HL-60 (cell line): Measurements from ENCODE around the gene DIP2C.

Experiments used
- DNase-seq, 2 experiments: peaks; one replicate each; pipeline ENCODE4 v3.0.0-alpha.2; 2010 to 2020; ENCODE audit warnings: low read depth in 1 of 2, low spot score in 1 of 2
- H3K27ac ChIP-seq: fragments of 250-450 bp; sonication (Bioruptor Pico); replicated peaks from 2 replicates; pipeline ENCODE4 v1.5.1; 2020; ENCODE audit warnings: mild to moderate bottlenecking, moderate library complexity
- H3K27me3 ChIP-seq: fragments of 250-450 bp; sonication (Bioruptor Pico); 2 replicates; pipeline ENCODE4 v1.5.1; 2021; ENCODE audit warnings: mild to moderate bottlenecking, moderate library complexity; ENCODE audit not compliant: insufficient read depth, poor library complexity, severe bottlenecking
- H3K4me3 ChIP-seq: replicated peaks from 2 replicates; pipeline ENCODE4 v1.5.1; 2011; ENCODE audit warnings: mild to moderate bottlenecking, control low read depth, low read length; ENCODE audit not compliant: insufficient read depth
- GABPA ChIP-seq: IDR thresholded peaks from 2 replicates; pipeline ENCODE4 v1.6.1; 2012; ENCODE audit warnings: low read depth
- POLR2AphosphoS5 ChIP-seq: IDR thresholded peaks from 2 replicates; pipeline ENCODE4 v1.6.1; 2012; ENCODE audit warnings: low read depth
- REST ChIP-seq: IDR thresholded peaks from 2 replicates; pipeline ENCODE4 v1.6.1; 2012; ENCODE audit warnings: low read depth; ENCODE audit not compliant: insufficient replicate concordance
- SPI1 ChIP-seq: IDR thresholded peaks from 2 replicates; pipeline ENCODE4 v1.6.1; 2012; ENCODE audit warnings: low read depth, mild to moderate bottlenecking, borderline replicate concordance
- TF ChIP-seq, protein P1 (sequence below): IDR thresholded peaks from one replicate; pipeline ENCODE4 v1.5.1; 2011; ENCODE audit warnings: low read length, control low read depth, inconsistent platforms; ENCODE audit not compliant: insufficient read depth

Gene DIP2C

DNA sequence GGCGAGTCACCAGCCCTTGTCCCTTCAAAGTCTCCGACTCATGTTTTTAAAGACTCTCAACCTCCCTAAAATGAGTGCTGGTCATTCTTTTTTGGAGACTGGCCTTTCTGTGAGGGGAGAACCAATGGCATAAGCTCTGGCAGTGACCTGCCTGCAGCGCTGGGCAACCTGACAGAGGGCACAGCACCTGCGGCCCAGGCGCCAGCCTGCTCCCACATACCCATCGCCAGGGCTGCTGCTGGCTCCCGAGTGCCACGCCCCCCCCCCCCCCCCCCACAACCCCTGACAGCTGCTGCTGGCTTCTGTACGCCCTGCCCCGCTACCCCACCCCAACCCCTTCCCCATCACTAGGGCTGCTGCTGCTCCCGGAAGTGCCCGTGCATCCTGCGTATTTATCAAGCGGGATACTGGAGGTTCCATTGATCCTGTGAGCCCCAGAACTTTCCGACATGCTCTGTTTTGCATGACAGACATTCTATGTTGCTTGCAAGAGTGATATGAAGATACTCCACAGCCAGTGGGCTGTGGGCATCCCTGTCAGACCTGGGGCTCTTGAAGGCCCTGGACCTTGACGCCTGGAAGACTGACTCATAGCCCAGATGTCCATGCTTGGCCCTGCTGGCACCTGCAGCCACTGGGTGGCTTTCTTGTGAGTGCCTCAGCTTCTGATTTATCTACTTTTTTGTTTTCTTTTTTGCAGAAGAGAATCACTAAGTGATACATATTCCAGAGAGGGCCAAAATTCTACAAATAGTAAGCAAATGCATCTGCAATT is 310.4 kb downstream of the DIP2C start:
- Histone ChIP-seq H3K27ac (no peak overlapping the region), H3K27me3 (no peaks in the 10 kb centered on the region), H3K4me3 (no peak overlapping the region)
- DNase-seq: no peak
- TF ChIP-seq, protein P1, sequence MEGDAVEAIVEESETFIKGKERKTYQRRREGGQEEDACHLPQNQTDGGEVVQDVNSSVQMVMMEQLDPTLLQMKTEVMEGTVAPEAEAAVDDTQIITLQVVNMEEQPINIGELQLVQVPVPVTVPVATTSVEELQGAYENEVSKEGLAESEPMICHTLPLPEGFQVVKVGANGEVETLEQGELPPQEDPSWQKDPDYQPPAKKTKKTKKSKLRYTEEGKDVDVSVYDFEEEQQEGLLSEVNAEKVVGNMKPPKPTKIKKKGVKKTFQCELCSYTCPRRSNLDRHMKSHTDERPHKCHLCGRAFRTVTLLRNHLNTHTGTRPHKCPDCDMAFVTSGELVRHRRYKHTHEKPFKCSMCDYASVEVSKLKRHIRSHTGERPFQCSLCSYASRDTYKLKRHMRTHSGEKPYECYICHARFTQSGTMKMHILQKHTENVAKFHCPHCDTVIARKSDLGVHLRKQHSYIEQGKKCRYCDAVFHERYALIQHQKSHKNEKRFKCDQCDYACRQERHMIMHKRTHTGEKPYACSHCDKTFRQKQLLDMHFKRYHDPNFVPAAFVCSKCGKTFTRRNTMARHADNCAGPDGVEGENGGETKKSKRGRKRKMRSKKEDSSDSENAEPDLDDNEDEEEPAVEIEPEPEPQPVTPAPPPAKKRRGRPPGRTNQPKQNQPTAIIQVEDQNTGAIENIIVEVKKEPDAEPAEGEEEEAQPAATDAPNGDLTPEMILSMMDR: no peak
- TF ChIP-seq GABPA (no peak), POLR2AphosphoS5 (no peak), REST (no peak), SPI1 (no peak)

DNA sequence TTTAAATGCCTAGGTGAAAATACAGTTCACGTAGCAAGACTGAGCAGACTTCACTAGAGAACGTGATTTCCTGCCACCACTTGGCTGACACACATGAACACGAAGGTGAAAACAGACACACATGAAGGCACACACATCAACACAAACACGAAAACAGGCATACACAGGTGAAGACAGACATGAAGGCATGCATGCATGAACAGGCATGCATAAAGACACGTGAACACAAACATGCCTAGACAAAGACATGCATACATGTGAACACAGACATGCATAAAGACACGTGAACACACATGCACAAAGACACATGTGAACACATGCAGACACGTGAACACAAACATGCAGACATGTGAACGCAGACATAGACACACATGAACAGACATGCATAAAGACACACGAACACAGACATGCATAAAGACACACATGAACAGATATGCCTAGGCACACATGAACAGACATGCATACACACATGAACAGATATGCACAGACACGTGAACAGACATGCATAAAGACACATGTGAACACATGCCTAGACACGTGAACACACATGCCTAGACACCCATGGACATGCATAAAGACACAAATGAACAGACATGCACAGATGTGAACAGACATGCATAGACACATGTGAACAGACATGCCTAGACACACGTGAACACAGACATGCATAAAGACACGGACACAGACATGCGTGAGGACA is 311.1 kb downstream of the DIP2C start:
- Histone ChIP-seq H3K4me3 (no peak overlapping the region), H3K27me3 (no peaks in the 10 kb centered on the region), H3K27ac (no peak overlapping the region)
- no peak for DNase-seq
- TF ChIP-seq REST (no peak), POLR2AphosphoS5 (no peak), GABPA (no peak), SPI1 (no peak)
- TF ChIP-seq, protein P1: no peak

DNA sequence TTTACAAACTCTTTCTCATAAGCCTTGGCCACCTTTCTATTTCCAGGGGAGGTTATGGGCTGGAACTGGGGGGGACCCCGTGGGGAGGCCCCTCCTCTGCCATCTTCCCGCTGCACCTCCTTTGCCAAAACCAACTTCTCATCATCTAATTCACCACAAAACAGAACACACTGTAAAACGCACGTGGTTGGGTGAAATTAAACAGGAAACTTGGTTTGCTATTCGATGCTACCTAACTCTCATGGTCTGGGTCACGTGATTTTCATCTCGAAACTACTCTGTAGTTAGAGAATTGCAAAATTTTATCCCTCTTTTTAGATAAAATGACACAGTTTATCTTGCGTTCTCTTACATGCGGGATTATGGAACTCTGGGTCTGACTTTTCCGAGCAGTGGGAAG is 312.2 kb downstream of the DIP2C start:
- no peak overlapping the region for H3K4me3 ChIP-seq
- DNase-seq: no peak
- no peak overlapping the region for H3K27ac ChIP-seq
- TF ChIP-seq POLR2AphosphoS5 (no peak), SPI1 (no peak)
- TF ChIP-seq, protein P1: no peak
- H3K27me3 ChIP-seq: no peaks in the 10 kb centered on the region
